ENCODE data around the gene BCOR. TPM values are rescaled to one million over a fixed set of nuclear protein-coding genes. Genes with fewer than 3 reads are reported as not detected.

Gene BCOR
- total RNA-seq, 6 experiments from 2014 or later, result 15.0 to 20.3 (median 18.3) TPM

- no peak for TF ChIP-seq CTCF (IDR thresholded peaks at IDR 0.05)
- peak overlapping the region; percentile 86 for H3K4me3 Mint-ChIP-seq
- peaks cover 12% of the 10 kb centered on the region; the same call in 1 of the 2 replicates for H3K4me1 Mint-ChIP-seq (ENCODE audit: low read depth)
- no peaks in the 10 kb centered on the region; the same call in 1 of the 2 replicates for H3K27me3 Mint-ChIP-seq (ENCODE audit: insufficient read depth)
- no peak overlapping the region for H3K27ac Mint-ChIP-seq
- no peaks in the 10 kb centered on the region for H3K9me3 Mint-ChIP-seq
- H3K36me3 Mint-ChIP-seq (ENCODE audit: low read depth), result no peaks in the 10 kb centered on the region
- peak; percentile 1 for DNase-seq
Observed at GRCh38 chrX:40145001-40145922, 47.5 kb upstream of the BCOR start.

- no peaks in the 10 kb centered on the region for H3K36me3 Mint-ChIP-seq (ENCODE audit: low read depth)
- H3K4me3 Mint-ChIP-seq, result peak overlapping the region; percentile 86; the same call in 1 of the 2 replicates
- DNase-seq, result no peak
- H3K27me3 Mint-ChIP-seq (ENCODE audit: insufficient read depth), result no peaks in the 10 kb centered on the region; the same call in 1 of the 2 replicates
- H3K9me3 Mint-ChIP-seq, result no peaks in the 10 kb centered on the region
- H3K4me1 Mint-ChIP-seq (ENCODE audit: low read depth), result peaks cover 12% of the 10 kb centered on the region; the same call in 1 of the 2 replicates
- TF ChIP-seq CTCF (IDR thresholded peaks at IDR 0.05), result no peak
- no peak overlapping the region for H3K27ac Mint-ChIP-seq
Observed at GRCh38 chrX:40144576-40144975, 46.8 kb upstream of the BCOR start.

DNA sequence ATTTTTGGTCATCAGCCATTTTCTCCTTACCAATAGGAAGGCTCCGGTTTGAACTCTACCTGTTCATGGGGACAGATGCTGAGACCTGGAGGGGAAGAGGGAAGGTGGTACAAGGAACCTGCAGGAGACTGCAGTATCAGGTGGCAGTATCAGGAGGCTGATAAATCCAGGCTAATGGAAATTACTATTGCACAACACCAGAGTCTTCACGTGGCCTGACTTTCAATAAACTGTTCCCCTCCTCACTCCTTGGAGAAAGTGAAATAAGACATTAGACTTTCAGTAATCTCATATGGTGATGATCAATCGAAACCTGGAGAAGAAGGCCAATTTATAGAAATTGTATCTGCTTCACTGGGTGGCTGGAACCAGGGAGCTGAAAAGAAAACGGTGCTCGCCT is 46.2 kb upstream of the BCOR start:
- H3K27ac Mint-ChIP-seq, result no peak overlapping the region
- no peaks in the 10 kb centered on the region for H3K36me3 Mint-ChIP-seq (ENCODE audit: low read depth)
- no peaks in the 10 kb centered on the region for H3K9me3 Mint-ChIP-seq
- no peak for TF ChIP-seq CTCF (IDR thresholded peaks at IDR 0.05)
- no peak overlapping the region for H3K4me3 Mint-ChIP-seq
- no peak for DNase-seq
- H3K27me3 Mint-ChIP-seq (ENCODE audit: insufficient read depth), result no peaks in the 10 kb centered on the region; the same call in 1 of the 2 replicates
- H3K4me1 Mint-ChIP-seq (ENCODE audit: low read depth), result peaks cover 8% of the 10 kb centered on the region; the same call in 1 of the 2 replicates

- TF ChIP-seq CTCF (IDR thresholded peaks at IDR 0.05), result no peak
- Mint-ChIP-seq H3K27ac (no peak overlapping the region), H3K9me3 (no peaks in the 10 kb centered on the region), H3K4me3 (no peak overlapping the region), H3K27me3 (ENCODE audit: insufficient read depth) (no peaks in the 10 kb centered on the region; the same call in 1 of the 2 replicates), H3K4me1 (ENCODE audit: low read depth) (peaks cover 5% of the 10 kb centered on the region; the same call in 1 of the 2 replicates), H3K36me3 (ENCODE audit: low read depth) (no peaks in the 10 kb centered on the region)
- DNase-seq, result no peak
Observed at GRCh38 chrX:40143001-40143400, 45.2 kb upstream of the BCOR start.

DNA sequence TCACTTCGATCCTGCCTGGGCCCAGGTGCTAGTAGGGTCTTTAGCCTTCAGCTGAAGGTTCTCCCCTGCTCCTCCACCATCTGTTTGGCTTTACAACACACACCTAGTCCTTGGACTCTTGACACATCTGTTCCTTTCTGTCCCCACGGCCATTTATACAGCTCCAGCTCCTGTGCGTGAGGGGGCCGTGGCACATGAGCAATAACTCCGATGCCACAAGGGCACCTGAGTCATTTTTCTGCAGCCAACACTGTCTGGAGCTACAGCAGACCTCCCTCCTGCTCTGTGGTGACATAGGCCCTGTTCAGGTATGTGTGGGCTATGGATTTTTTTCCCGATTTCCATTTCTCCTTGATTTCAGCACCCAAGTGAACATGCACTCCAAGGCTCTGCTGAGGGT is 44.7 kb upstream of the BCOR start:
- no peaks in the 10 kb centered on the region for H3K9me3 Mint-ChIP-seq
- no peaks in the 10 kb centered on the region; the same call in 1 of the 2 replicates for H3K27me3 Mint-ChIP-seq (ENCODE audit: insufficient read depth)
- H3K27ac Mint-ChIP-seq, result no peak overlapping the region
- TF ChIP-seq CTCF (IDR thresholded peaks at IDR 0.05), result no peak
- no peak overlapping the region for H3K4me3 Mint-ChIP-seq
- H3K36me3 Mint-ChIP-seq (ENCODE audit: low read depth), result no peaks in the 10 kb centered on the region
- DNase-seq, result no peak
- H3K4me1 Mint-ChIP-seq (ENCODE audit: low read depth), result peaks cover 5% of the 10 kb centered on the region; the same call in 1 of the 2 replicates

Data from HFFc6 (cell line).